Renal cortex interstitium (tissue), 11 donors: Measurements from ENCODE around the gene AGPAT4. TPM values are rescaled to one million over a fixed set of nuclear protein-coding genes. Genes with fewer than 3 reads are reported as not detected.
"Not testable (repeated sequence)": the region's sequence is repeated elsewhere in the genome, so short reads cannot be mapped to it uniquely, and the experiment has no call there.

Experiments used
- DNase-seq, 11 donors: peaks; one replicate each; pipeline ENCODE4 v3.0.0-alpha.2; 2013; ENCODE audit warnings: low read depth in 9 of 11, low spot score in 4 of 11; ENCODE audit errors: extremely low read depth in 1 of 11
- polyA plus RNA-seq, 3 donors: library from polyadenylated mRNA; unstranded; fragments of 120-200 nt; gene quantifications; one replicate each; pipeline ENCODE4 v1.2.1, GENCODE V29; 2013; ENCODE audit not compliant: insufficient read length in 3 of 3

The AGPAT4 gene
- polyA plus RNA-seq, 3 donors = 18.7 to 26.5 (median 20.9) TPM

DNA sequence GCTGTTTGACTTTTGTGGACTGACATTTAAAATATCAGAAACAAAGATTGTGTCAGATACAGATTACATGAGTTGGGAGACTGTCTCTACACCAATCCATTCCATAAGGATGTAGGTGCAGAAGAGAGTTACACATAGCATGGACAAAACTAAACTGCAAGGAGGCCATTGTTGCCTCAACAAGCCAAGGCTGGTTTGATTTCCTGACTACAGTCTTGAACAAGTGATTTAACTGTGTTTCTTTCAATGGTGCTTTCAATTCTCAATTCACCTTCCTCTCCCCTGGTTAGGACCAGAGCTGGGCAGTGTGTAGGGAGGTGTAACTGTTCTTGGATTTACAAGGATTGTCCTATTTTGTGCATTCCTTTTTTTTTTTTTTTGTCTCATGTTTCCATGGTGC is 82.2 kb downstream of the AGPAT4 start:
- DNase-seq = no peak

DNA sequence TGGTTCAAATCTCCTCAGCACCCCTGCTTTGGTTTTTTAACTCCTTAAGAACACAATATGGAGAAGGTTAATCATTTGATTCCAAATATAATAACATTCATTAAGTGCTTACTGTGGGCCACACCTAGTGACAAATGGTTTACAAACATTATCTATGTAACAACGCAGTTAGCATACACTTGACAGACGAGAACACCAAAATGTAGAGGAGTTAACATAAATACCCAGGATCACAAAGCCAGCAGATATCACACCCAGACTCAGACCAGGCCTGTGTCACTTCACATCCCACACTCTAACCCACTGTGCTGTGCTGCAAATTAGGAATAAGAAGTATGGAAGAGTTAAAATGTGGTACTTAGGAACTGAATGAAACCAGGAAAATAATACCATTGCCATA is 82.9 kb downstream of the AGPAT4 start:
- no peak for DNase-seq

DNA sequence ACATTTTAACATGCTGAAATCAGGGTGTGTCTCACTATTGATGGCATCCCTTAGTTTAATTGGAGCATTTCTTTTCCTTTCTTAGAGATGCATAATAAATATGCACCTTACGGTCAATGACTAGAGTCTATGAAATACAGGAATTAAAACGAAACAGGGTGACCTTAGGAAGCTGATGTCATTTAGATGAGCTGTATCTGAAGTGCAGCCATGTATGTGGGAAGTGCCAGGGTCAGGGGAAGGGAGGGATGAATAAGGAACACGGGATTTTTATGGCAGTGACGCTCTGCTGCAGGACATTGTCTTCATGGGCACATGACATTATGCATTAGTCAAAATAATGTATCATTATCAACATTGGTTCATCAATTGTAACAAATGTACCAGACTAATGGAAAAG is 84.0 kb downstream of the AGPAT4 start:
- no peak for DNase-seq

DNA sequence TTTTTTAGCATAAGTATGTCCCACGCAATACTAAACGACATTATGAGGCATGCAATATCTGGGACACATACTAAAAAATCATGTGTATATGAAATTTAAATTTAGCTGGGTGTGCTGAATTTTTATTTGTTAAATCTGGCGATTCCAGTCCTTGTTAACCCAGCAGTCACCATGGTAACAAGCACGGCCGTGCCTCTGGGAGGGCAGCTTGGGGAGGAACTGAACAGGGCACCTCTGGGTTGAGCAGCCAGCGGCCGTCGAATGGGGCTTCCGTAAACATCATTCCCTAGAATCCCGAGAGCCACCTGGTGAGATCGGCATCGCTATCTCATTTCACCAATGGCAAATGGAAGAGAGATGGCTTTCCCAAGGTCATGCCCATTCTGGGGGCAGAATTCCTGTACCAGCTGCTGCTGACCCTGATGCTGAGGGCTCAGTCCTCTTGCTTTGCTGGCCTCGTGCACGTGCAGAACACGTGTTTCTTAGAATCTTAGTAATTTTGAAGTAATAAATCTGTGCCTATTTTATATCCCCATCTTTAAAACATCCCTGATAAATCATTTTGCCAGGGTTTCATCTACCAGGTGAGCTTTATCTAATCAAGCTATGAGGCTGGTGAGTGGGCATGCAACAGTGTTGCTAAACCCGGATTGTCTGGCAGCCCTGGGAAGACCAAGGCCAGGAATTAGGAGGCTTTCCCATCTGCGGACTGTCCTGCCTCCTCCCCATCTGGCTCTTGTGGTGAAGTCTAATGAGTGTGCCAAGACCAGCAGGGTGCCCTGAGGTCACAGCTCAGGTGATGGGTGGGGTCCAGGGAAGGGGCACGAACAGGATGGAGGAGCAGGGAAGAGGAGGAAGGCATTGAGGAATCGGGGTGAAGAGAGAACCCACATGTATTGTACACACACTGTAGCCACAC is 85.1 kb downstream of the AGPAT4 start:
- no peak for DNase-seq

DNA sequence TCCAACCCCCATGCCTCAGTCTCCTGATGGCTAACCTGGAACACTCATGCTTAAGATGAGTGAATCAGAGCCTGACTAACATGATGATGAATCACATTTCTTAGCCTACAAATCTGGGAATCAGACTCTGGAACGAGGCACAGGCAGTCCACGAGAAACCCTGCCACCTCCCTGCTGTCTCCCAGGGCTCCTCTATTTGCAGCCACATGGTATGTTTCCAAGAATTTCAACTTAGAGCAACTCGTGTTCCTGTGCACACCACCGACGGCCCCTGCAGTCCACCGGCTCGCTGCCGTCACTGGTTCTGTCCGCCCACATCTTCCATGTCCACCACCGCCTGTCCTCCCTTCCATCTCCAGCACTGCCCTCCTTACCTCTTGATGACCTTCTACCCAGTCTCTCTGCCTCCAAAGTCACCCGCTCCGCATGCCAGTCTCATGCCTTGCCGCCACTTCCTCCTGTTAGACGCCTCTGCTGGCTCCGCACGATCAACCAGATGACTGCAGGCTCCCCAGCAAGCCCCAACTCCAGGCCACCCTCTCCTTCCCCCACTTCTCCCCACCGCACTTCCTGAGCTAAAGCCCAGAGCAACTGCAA is 87.6 kb downstream of the AGPAT4 start:
- DNase-seq = no peak

DNA sequence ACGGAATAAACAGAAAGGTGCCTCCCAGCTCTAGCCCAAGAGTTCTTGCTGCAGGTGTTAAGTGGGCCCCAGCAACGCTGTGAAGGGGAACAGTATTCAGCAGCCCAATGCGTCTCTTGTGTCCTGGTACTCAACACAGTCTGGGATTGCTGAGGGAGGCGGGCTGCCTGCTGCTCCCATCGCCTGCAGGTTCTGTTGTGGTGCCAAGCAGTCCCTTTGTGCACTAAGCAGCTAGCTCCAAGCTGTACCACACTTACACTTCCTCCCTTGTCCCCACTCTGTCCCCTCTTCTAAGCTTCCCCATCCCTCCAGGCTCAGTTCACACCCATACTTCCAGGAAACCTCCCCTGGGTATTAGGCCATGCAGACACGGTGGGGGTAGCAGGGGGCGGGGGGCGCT is 92.7 kb downstream of the AGPAT4 start:
- no peak for DNase-seq

DNA sequence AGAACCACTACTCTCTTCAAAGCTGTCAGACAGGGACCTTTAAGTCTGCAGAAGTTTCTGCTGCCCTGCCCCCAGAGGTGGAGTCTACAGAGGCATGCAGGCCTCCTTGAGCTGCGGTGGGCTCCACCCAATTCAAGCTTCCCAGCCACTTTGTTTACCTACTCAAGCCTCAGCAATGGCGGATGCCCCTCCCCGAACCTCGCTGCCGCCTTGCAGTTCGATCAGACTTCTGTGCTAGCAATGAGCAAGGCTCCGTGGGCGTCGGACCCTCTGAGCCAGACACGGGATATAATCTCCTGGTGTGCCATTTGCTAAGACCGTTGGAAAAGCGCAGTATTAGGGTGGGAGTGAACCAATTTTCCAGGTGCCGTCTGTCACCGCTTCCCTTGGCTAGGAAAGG is 95.7 kb downstream of the AGPAT4 start:
- DNase-seq = not testable (repeated sequence)

DNA sequence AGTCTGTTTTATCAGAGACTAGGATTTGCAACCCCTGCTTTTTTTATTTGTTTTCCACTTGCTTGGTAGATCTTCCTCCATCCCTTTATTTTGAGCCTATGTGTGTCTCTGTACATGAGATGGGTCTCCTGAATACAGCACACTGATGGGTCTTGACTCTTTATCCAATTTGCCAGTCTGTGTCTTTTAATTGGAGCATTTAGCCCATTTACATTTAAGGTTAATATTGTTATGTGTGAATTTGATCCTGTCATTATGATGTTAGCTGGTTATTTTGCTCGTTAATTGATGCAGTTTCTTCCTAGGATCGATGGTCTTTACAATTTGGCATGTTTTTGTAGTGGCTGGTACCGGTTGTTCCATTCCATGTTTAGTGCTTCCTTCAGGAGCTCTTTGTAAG is 97.4 kb downstream of the AGPAT4 start:
- not testable (repeated sequence) for DNase-seq

DNA sequence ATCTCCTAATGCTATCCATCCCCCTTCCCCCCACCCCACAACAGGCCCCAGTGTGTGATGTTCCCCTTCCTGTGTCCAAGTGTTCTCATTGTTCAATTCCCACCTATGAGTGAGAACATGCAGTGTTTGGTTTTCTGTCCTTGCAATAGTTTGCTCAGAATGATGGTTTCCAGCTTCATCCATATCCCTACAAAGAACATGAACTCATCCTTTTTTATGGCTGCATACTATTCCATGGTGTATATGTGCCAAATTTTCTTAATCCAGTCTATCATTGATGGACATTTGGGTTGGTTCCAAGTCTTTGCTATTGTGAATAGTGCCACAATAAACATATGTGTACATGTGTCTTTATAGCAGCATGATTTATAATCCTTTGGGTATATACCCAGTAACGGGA is 101.1 kb downstream of the AGPAT4 start:
- not testable (repeated sequence) for DNase-seq

DNA sequence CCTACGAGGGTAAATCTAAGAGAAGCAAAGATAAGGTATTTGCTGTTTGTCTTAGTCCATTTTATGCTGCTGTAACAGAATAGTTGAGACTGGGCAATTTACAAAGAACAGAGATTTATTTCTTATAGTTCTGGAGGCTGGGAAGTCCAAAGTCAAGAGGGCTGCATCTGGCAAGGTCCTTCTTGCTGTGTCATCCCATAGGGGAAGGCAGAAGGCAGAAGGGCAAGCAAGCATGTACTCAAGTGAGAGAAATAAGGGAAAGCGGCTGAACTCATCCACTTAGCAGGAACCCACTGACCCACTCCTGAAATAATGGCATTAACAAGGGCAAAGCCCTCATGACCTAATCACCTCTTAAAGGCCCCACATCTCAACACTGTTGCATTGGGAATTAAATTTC is 102.7 kb downstream of the AGPAT4 start:
- DNase-seq = no peak

DNA sequence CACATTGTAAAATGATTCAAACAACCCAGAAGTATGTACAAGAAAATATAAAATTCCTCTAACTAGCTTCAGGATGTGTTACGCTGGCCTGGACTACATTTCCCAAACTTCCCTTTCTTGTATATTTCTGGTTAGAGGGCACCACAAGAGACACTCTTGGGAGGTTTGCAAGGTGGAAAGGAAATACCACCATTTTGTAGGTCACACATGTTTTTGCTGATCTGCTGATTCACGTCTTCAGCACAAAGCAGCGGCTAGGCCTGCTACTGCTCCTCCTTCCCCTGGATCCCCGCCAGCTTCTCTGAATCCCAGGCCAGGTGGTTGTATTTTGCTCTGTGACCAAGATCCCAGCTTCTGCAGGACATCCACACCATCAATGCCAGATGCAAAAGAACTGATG is 104.2 kb downstream of the AGPAT4 start:
- peak in 2 of 11 donors; percentile 10 to 18 for DNase-seq

DNA sequence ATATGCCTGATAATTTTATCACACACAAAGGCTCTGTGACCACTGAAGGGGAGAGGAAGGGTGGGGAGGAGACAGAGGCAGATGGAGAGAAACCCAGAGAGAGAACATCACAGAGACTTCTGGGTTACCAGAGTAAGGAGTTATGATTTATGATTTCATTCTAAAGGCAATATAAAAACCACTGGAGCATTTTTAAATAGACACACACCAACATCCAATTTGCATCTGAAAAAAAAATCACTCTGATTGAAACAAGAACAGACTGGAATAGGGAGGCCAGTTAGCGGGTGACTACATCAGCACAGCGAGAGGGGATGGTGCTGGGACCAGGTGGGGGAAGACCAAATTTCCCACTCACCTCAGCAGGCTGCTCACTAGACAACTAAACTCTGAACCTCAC is 104.8 kb downstream of the AGPAT4 start:
- no peak for DNase-seq

DNA sequence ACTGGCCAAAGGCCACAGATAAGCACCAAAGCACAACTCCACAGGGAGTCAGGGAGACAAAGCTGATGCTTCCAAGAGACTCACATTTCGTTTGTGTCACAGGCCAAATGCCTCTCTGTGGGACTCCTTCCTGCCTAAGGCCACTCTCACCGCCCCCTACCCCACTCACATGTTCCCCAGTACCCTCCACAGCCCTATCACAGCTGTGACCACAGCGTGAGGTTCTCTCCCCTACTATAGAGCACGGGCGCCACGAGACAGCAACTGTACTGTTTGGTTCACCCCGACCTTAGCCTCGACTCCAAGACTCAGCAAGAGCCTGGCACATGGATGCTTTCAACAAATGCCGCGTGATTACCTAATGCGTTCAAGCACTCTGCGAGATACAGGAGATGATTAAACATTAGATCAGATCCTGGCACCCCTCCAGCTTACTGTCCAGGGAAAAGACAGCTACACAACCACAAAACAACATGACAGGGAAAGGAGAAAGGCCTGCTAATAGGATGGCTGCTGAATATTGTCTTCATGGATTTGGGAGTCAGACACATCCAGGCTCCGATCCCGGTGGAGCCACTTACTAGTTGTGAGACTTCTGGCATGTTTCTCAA is 105.5 kb downstream of the AGPAT4 start:
- DNase-seq = no peak

DNA sequence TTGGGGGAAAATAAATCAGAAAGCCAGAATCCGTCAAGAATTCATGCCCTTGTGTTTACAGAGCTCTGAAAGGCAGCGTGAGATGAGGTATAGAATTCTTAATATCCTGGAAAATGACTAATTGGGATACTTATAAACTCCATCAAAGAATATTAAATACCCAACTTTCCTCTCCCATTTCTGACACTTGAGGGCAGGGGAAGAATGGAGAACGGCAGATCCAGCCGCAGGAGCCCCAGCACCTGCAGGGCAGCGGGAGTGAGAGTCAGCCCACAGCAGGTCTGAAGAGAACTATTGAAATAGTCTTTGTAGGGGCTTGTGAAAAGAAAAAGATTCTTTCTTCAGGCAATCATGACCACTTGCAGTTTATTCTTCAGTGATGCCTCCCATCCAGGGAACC is 107.2 kb downstream of the AGPAT4 start:
- no peak for DNase-seq

DNA sequence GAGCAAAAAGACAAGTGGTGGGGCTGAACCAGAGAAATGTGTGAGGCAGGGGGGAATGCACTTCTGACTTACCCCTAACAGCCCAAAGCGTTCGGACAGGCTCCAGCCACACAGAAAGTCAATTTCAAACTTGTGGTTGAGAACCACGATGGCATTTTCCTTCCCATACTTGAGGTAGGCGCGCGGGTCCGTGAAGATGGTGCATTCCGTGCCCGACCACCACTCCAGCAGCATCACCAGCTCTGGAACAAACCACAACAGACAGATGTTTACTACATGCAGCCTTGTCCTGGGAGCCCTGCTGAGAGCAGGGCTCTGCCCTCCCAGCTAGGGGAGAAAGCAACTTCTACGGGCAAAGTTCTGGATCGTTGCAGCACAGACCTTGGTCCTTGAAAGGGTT is 107.7 kb downstream of the AGPAT4 start:
- DNase-seq = no peak

DNA sequence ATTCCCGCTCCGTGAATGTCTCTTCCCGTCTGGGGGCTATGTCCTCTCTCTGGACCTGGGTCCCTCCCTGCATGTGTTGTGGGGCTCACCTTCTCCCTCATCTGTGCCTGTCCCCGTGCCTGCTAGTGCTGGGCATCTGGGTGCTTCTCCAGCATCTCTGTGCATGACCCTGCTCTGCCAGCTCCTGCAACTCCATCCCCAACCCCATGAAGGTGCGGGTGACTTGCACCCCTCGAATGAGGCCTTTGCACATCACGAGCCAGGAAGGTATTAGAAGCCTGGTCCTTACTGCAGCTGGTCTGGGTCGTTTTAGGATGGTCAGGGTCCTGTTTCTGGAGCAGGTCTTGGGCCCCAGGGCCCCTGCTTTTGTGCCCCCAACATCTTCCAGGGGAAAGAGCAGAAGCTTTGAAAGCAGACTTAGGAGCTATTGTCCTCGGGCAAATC is 109.7 kb downstream of the AGPAT4 start:
- DNase-seq = no peak

DNA sequence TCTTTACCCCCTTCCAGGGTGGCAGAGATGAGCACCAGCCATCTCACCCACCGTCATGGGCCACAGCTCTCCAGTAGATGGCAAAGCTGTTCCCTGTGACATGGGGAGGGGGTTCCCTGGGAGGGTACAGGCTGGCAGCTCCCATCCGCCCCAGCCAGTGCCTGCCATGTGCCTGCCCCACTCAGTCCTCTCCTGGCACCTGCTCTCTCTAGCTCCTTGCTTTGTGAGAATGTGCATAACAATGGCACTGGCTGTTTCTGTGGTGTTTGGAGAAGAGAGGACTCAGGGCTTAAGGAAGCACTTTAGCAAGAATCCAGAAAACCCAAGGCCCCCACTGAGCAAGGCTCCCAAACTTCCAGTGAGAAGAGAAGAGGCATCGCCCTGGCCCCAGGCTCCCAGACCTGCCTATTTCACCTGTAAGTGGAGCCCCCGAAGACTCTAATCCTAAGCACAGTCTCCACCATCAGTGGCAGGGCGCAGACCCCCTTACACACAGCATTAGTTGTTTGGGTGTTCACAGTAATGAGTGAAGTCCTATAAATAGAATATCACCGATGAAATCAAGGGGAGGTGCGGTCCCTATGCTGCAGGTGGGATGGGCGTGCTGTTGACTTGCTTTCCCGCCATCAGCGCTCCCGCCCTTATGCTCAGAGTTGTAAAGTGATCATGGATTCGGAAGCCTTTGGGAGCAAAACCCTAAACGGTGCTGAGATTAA is 110.2 kb downstream of the AGPAT4 start:
- no peak for DNase-seq

DNA sequence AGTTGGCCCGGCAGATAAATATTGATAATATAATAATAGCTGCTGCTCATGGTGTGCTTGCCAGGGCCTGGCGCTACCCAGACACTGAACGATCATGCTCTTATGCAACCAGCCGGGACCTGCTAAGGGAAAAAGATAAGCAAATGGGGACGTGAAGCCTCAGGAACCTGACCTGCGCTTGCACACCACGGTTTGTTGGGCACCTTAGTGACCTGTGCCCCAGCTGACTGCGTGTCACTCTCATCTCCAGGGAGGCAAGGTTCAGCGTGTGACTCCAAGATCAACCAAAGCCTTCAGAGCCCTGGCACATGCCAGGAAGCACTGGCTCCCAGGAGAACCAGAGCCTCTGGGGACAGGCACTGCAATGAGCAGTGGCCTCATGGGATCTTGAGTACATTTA is 111.1 kb downstream of the AGPAT4 start:
- no peak for DNase-seq

DNA sequence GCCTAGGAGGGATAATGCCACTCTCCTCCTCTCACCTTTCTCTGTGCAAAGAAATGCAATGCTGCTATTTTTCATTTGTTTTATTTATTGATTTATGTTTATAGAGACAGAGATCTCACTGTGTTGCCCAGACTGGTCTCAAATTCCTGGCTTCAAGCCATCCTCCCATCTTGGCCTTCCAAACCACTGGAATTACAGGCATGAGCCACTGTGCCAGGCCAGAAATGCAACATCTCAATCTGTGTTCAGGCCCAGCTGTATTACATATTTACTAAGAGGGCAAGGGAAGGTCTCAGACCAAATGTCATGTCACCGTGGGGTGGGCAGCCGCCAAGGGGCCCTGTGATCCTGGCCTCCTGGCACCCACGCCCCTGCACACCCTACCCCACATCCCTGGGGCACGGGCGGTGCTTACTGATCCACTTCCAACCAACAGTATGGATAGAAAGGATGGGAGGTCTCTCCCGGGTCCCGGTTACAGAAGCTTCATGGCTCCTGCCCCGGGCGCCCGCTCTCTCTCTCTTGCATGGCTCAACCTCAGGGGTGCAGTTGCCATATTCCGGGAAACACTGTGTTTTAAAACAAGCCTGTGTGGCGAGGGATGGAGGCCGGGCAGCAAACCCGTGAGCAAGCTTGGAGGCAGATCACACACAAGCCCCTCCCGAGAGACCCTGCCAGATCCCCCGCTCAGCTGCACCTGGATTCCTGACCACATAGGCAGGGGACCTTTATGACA is 111.8 kb downstream of the AGPAT4 start:
- no peak for DNase-seq
